GM21529 (cell line): Measurements from ENCODE around the gene RHBDL1.

Source experiments
- ATAC-seq: cut with Tn5 transposase; IDR thresholded peaks from one replicate; pipeline ENCODE4 v1.9.1; 2021; ENCODE audit not compliant: unreplicated experiment

Gene RHBDL1

GRCh38 chr16:672371-672770 is 3.1 kb upstream of the RHBDL1 start:
- no peak for ATAC-seq

DNA sequence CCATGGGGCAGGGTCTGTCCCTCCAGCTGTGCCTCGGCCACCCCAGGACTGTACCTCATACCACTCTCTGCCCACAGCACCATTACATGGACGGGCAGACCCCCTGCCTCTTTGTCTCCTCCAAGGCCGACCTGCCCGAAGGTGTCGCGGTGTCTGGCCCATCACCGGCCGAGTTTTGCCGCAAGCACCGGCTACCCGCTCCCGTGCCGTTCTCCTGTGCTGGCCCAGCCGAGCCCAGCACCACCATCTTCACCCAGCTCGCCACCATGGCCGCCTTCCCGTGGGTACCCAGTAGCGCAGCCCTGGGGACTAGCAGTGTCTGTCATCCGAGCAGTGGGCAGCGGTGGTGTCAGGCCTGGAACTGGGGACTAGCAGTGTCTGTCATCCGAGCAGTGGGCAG is 2.6 kb upstream of the RHBDL1 start:
- ATAC-seq: no peak

DNA sequence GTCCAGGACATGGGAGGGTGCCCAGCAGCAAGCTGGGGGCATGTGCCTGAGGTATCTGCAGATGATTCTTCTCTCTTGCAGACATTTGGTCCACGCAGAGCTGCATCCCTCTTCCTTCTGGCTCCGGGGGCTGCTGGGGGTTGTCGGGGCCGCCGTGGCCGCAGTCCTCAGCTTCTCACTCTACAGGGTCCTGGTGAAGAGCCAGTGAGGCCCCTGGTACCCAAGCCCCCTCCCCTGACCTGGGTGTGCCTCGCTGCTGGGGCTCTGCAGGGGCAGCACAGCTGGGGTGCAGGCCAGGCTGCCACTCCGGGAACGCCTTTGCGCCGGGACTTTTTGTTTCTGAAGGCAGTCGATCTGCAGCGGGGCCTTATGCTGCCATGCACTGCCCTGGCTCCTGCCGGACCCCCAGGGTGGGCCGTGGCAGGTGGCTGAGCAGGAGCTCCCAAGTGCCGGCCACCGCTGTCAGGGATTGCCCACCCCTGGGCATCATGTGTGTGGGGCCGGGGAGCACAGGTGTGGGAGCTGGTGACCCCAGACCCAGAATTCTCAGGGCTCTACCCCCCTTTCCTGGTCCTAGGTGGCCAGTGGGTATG is 2.0 kb upstream of the RHBDL1 start:
- ATAC-seq: no peak

GRCh38 chr16:674214-674881 is 1.1 kb upstream of the RHBDL1 start:
- no peak for ATAC-seq

GRCh38 chr16:675884-676564 is 553 bp downstream of the RHBDL1 start:
- no peak for ATAC-seq

- no peak for ATAC-seq
Observed at GRCh38 chr16:676565-676902, 1.1 kb downstream of the RHBDL1 start.

GRCh38 chr16:676913-677312 is 1.4 kb downstream of the RHBDL1 start:
- ATAC-seq: no peak

- ATAC-seq: no peak
Observed at GRCh38 chr16:677316-678190, 2.1 kb downstream of the RHBDL1 start.

DNA sequence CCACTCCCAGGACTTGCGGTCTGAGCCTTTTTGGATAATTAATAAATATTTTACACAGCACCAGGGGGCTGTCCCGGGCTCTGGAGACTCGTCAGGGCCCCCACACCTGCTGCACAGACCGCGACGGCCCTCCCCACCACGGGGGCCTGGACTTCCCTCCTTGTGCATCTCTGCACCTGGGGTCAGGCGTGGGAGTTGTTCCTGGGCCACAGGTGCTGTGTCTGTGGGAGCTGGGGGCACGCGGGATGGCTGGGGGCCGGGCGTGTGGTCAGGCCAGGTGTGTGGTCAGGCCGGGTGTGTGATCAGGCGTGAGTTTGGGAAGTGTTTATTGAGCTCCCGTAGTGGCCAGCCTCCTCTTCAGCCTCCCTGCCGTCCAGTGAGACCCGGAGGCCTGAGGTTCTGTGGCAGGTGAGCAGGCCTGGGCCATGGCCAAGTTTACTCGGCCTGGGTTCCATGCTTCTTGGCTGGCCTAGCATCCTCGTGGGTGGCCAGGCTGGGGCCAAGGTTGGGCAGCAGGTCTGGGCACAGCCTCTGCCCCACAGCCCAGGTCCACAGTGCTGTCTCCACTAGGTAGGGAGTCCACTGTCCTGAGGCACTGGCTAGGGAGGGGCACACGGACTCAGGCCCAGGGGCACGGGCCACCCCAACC is 2.9 kb downstream of the RHBDL1 start:
- ATAC-seq: no peak

DNA sequence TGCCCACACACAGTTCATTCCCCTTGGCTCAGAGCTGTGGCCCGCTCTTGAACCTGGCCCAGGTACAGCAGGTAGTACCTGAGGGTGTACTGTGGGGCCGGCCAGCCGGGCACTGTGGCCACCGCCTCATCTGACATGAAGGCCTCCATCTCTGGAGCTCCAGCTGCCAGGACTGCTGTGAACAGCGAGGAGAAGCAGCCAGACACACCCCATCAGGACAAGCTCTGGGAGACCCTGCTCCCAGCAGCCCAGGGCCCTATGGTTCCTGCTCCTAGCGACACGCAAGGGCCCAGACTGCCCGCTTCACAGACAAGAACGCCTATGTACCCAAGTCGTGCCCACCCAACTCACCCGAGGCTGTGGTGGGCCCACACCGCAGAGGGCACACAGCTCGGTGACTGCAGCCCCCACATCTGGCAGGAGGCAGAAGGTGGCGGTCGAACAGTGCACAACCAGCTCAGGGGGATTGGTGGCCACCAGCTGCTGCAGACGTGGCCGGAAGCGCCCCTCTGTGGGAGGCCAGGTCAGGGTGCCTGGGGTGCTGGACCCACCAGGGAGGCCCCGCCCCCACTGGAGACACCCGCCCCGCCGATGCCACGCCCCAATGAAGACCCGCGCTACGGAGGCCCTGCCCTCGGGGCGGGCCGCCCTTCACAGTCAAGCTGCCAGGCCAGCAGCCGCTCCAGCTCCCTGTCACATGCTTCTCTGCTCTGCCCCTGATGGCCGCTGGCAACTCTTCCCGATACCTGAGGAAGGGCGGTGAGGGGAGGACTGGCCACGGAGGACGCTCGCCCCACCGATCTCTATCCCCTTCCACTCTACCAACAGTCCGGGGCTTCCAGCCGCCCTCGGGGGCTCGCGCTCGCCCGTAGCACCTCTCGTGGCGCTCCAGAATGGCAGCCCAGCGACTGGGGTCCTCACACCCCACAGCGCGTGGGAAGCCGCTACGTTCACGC is 3.7 kb downstream of the RHBDL1 start:
- no peak for ATAC-seq

DNA sequence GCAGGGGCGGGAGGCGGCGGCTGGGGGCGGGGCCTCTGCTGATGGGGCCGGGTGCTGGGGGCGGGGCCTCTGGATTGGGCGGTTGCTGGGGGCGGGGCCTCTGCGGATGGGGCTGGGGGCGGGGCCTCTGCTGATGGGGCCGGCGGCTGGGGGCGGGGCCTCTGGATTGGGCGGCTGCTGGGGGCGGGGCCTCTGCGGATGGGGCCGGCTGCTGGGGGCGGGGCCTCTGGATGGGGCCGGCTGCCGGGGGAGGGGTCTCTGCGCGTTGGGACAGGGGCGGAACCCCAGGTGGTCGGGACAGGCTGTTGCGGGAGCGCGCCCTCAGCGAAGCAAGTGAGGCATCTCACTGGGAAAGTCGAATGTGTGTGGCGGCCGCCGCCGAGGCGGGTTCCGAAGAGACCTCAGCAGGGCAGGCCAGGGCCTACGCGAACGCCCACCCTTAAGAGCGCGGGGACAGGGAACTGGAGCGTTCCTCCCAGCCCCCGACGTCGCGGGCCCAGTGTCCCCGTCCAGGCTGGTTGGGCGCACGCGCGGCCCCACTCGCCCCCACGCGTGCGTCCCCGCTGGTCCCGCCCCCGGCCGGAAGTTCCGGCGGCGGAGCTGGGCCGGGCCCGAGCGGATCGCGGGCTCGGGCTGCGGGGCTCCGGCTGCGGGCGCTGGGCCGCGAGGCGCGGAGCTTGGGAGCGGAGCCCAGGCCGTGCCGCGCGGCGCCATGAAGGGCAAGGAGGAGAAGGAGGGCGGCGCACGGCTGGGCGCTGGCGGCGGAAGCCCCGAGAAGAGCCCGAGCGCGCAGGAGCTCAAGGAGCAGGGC is 4.5 kb downstream of the RHBDL1 start, which contains the start of gene STUB1:
TSS of gene STUB1 (plus strand) at position 597 of the 811 bp plus-strand sequence. CDS start at position 713, 116 bp downstream.
- peak; percentile 33 for ATAC-seq

GRCh38 chr16:680625-680945 is 5.1 kb downstream of the RHBDL1 start:
- no peak for ATAC-seq

DNA sequence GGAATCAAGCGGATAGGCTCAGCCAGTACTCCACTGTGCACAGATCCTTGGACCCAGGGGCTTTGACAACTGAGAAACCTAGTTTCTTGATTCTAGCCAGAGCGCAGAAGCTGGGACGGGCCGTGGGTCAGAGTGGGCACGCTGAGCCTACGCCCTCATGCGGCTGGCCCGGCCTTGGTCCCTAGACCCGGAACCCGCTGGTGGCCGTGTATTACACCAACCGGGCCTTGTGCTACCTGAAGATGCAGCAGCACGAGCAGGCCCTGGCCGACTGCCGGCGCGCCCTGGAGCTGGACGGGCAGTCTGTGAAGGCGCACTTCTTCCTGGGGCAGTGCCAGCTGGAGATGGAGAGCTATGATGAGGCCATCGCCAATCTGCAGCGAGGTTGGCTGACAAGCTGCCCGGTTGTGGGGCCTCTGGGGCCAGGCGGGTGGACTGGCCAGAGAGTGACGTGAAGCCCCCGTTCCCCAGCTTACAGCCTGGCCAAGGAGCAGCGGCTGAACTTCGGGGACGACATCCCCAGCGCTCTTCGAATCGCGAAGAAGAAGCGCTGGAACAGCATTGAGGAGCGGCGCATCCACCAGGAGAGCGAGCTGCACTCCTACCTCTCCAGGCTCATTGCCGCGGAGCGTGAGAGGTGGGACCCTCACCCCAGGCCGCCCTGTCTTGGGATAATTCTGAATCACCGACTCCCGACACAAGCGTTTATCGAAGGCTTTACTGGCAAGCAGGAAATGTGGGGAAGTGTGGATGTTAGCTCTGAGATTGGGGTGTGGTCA is 5.7 kb downstream of the RHBDL1 start:
- ATAC-seq: no peak

DNA sequence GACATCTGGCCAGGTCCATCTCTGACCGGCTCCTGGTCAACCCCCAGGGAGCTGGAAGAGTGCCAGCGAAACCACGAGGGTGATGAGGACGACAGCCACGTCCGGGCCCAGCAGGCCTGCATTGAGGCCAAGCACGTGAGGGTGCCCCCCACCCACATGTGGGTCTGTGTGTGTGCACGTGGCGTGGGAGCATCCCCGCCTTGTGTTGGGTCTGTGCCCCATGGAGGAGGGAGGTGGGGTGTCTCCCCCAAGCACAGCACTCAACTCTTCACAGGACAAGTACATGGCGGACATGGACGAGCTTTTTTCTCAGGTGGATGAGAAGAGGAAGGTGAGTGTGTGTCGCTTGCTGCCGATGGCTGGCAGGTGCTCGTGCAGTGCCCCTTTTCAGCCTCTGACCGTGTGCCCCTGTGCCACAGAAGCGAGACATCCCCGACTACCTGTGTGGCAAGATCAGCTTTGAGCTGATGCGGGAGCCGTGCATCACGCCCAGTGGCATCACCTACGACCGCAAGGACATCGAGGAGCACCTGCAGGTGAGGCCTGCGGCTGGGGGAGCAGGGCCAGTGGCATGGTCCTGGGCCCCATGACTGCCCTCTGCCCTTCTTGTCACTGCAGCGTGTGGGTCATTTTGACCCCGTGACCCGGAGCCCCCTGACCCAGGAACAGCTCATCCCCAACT is 6.4 kb downstream of the RHBDL1 start:
- ATAC-seq: no peak

DNA sequence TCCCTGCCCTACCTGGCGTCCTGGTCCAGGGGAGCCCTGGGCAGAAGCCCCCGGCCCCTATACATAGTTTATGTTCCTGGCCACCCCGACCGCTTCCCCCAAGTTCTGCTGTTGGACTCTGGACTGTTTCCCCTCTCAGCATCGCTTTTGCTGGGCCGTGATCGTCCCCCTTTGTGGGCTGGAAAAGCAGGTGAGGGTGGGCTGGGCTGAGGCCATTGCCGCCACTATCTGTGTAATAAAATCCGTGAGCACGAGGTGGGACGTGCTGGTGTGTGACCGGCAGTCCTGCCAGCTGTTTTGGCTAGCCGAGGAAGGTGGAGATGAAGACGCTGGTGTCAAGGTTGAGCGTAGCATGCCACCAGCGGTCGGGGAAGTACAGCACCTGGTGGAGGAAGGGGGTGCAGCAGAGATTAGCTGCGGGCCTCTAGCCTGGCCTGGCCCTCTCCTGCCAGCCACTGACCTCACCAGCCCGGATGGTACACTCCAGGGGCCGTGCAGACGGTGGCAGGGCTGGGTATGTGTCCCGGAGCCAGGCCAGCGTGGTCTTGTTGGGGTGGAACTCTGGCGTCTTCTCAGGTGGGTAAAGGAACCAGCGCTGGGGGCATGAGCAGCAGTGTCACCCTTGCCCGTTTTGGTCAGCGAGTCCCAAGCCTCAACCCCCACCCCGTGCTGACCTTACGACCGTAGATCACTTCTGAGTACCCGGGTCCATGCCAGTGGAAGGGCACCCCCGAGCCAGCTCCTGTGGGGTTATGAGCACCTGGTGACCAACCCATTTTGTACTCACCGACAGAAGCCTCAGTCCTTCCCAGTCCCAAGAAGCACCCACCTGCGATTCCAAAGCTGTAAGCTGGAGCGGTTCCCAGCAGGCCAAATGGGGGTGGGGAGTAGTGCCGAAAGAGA is 7.3 kb downstream of the RHBDL1 start:
- no peak for ATAC-seq

DNA sequence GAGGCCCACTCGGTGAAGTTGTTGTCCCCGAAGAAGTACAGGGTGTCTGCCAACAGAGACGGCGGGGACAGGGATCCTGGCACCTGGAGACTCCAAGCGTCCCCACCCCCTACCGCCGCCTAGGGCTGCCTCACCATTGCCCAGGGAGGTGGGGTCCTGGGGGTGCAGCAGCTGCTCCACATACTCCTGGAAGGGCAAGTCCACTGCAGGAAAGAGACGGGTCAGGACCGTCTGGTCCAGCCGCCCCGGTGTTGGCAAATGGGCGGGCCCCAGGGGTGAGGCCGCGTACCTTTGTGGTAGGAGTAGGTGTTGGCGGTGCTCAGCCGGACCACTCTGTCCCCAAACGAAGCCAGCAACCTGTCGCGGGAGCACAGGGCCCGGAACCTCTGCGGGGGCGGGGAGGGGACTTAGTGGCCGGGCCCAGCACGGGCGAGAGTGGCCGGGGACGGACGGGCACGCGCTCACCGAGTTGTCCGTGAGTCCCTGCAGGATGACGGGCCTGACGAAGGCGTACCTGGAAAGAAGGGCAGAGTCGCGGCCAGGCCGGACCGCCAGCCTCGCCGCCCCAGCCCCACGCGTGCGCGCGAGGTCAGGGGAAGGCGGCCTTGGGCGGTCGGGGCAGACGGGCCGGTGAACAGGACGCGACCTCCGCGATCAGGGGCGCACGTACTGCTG is 8.1 kb downstream of the RHBDL1 start:
- ATAC-seq: no peak
